Measurements from ENCODE around the gene SPIN2B.

DNA sequence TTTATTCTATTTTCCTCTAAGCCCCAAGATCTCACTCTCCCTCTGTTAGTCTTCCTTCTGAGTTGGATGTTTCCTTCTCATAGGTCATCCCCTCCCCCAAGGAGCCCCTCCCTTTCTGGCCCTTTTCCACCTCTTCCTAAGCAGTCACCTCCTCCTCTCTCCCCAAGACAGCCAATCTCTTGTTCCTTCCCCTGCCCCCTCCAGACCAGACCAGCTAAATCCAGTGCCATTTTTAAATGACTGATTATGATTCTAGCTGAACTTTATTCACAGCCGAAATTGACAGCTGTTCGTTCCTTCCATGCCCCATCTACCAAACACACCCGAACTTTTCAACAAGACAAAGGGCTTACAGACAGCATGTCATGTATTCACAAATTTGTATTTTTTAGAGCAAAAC, 13.9 kb upstream of the SPIN2B start:
- TF ChIP-seq JUND (IDR thresholded peaks at IDR 0.05; ENCODE audit: borderline replicate concordance, low read depth, low read length) (no peak), JUND (tag; IDR thresholded peaks at IDR 0.05; ENCODE audit: borderline replicate concordance, low read depth, low read length) (no peak), CBX8 (IDR thresholded peaks at IDR 0.05; ENCODE audit: borderline replicate concordance, extremely low read depth, low read depth, low read length, poor library complexity, severe bottlenecking) (no peak), POLR2AphosphoS5 (IDR thresholded peaks at IDR 0.05; ENCODE audit: control insufficient read depth, insufficient read depth, low read depth, low read length) (no peak), CHD1 (IDR thresholded peaks at IDR 0.05; ENCODE audit: low read length) (no peak), HMGN3 (IDR thresholded peaks at IDR 0.05; ENCODE audit: borderline replicate concordance, extremely low read depth, insufficient read length, low read depth, low read length) (no peak), MTA2 (IDR thresholded peaks at IDR 0.05; ENCODE audit: low read depth) (no peak), FOXJ3 (CRISPR knock-in tag; IDR thresholded peaks at IDR 0.05) (no peak)
- TF ChIP-seq, protein P1, sequence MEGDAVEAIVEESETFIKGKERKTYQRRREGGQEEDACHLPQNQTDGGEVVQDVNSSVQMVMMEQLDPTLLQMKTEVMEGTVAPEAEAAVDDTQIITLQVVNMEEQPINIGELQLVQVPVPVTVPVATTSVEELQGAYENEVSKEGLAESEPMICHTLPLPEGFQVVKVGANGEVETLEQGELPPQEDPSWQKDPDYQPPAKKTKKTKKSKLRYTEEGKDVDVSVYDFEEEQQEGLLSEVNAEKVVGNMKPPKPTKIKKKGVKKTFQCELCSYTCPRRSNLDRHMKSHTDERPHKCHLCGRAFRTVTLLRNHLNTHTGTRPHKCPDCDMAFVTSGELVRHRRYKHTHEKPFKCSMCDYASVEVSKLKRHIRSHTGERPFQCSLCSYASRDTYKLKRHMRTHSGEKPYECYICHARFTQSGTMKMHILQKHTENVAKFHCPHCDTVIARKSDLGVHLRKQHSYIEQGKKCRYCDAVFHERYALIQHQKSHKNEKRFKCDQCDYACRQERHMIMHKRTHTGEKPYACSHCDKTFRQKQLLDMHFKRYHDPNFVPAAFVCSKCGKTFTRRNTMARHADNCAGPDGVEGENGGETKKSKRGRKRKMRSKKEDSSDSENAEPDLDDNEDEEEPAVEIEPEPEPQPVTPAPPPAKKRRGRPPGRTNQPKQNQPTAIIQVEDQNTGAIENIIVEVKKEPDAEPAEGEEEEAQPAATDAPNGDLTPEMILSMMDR (IDR thresholded peaks at IDR 0.05 in 2 of 3, conservative IDR thresholded peaks at IDR 0.05 in 1 of 3; ENCODE audit: insufficient read depth in 2 of 3, low read depth in 1 of 3, low read length in 3 of 3): no peak
- TF ChIP-seq, protein P2, sequence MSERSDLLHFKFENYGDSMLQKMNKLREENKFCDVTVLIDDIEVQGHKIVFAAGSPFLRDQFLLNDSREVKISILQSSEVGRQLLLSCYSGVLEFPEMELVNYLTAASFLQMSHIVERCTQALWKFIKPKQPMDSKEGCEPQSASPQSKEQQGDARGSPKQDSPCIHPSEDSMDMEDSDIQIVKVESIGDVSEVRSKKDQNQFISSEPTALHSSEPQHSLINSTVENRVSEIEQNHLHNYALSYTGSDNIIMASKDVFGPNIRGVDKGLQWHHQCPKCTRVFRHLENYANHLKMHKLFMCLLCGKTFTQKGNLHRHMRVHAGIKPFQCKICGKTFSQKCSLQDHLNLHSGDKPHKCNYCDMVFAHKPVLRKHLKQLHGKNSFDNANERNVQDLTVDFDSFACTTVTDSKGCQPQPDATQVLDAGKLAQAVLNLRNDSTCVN (CRISPR knock-in tag; IDR thresholded peaks at IDR 0.05): no peak
- TF ChIP-seq, protein P3, sequence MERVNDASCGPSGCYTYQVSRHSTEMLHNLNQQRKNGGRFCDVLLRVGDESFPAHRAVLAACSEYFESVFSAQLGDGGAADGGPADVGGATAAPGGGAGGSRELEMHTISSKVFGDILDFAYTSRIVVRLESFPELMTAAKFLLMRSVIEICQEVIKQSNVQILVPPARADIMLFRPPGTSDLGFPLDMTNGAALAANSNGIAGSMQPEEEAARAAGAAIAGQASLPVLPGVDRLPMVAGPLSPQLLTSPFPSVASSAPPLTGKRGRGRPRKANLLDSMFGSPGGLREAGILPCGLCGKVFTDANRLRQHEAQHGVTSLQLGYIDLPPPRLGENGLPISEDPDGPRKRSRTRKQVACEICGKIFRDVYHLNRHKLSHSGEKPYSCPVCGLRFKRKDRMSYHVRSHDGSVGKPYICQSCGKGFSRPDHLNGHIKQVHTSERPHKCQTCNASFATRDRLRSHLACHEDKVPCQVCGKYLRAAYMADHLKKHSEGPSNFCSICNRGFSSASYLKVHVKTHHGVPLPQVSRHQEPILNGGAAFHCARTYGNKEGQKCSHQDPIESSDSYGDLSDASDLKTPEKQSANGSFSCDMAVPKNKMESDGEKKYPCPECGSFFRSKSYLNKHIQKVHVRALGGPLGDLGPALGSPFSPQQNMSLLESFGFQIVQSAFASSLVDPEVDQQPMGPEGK (CRISPR knock-in tag; IDR thresholded peaks at IDR 0.05; ENCODE audit: borderline replicate concordance): no peak

Data from K562 (cell line).